ENCODE data around the gene NUFIP1.

GRCh38 chr13:45021250-45021649 lies 32.0 kb upstream of the NUFIP1 start:
- TF ChIP-seq SUZ12 (IDR thresholded peaks at IDR 0.05; ENCODE audit: extremely low read depth, insufficient read depth, insufficient read length) (no peak), ZNF274 (IDR thresholded peaks at IDR 0.05; ENCODE audit: low read depth, low read length) (no peak), YY1 (IDR thresholded peaks at IDR 0.05; ENCODE audit: insufficient read depth, insufficient read length) (no peak)

Data from NT2/D1 (cell line).